Measurements from ENCODE around the gene D2HGDH. TPM values are rescaled to one million over a fixed set of nuclear protein-coding genes. Genes with fewer than 3 reads are reported as not detected.

Gene D2HGDH
- total and polyA plus RNA-seq, 9 of the 15 experiments (the other 6 are each of a cell fraction or from before 2014, with no cell fraction given): 0.39 to 30.8 (median 10.3) TPM

GRCh38 chr2:241701399-241702154 lies 32.9 kb upstream of the D2HGDH start, which contains the start of gene ING5 (continued):
- peak; percentile 94 for TF ChIP-seq AFF4 (CRISPR knock-in tag; IDR thresholded peaks at IDR 0.05)
- peak; percentile 62; the same call in 1 of the 2 replicates for TF ChIP-seq THAP12 (CRISPR knock-in tag; IDR thresholded peaks at IDR 0.05)
- TF ChIP-seq MAX (CRISPR knock-in tag; IDR thresholded peaks at IDR 0.05): peak; percentile 89
- peak; percentile 38; the same call in 1 of the 2 replicates for TF ChIP-seq ZNF76 (CRISPR knock-in tag; IDR thresholded peaks at IDR 0.05; ENCODE audit: borderline replicate concordance)
- TF ChIP-seq ZNF3 (CRISPR knock-in tag; IDR thresholded peaks at IDR 0.05): no peak
- peak; percentile 87 for TF ChIP-seq RBFOX2 (IDR thresholded peaks at IDR 0.05; ENCODE audit: low read depth, low read length)
- peak; percentile 55 for TF ChIP-seq FIP1L1 (IDR thresholded peaks at IDR 0.05; ENCODE audit: low read depth, low read length, poor library complexity, severe bottlenecking)
- TF ChIP-seq PML (IDR thresholded peaks at IDR 0.05; ENCODE audit: low read length): 0 out of 2 replicates have a peak, but pooled peaks have one; percentile 30
- TF ChIP-seq TAF1 (IDR thresholded peaks at IDR 0.05; ENCODE audit: control insufficient read depth, extremely low read depth, insufficient read depth, low read length, severe bottlenecking): peak; percentile 72
- TF ChIP-seq MXD1 (CRISPR knock-in tag; IDR thresholded peaks at IDR 0.05; ENCODE audit: borderline replicate concordance, poor library complexity, severe bottlenecking): peak; percentile 54
- TF ChIP-seq NR4A1 (CRISPR knock-in tag; IDR thresholded peaks at IDR 0.05): 0 out of 2 replicates have a peak, but pooled peaks have one; percentile 8
- TF ChIP-seq NR4A1 (tag; IDR thresholded peaks at IDR 0.05): no peak
- TF ChIP-seq ATF6 (CRISPR knock-in tag; IDR thresholded peaks at IDR 0.05): 0 out of 2 replicates have a peak, but pooled peaks have one; percentile 38
- no peak for TF ChIP-seq EP300 (IDR thresholded peaks at IDR 0.05; ENCODE audit: low read length)
- TF ChIP-seq ELF1 (tag; IDR thresholded peaks at IDR 0.05): no peak
- peak; percentile 94 for TF ChIP-seq MYC (IDR thresholded peaks at IDR 0.05; ENCODE audit: low read depth, low read length)
- TF ChIP-seq MYC (CRISPR knock-in tag; IDR thresholded peaks at IDR 0.05; ENCODE audit: borderline replicate concordance, low read depth): no peak
